HG03521 (cell line): Measurements from ENCODE around the gene CAPN12.

Source experiments
- ATAC-seq: cut with Tn5 transposase; IDR thresholded peaks from one replicate; pipeline ENCODE4 v1.9.1; 2021; ENCODE audit warnings: mild to moderate bottlenecking, moderate library complexity; ENCODE audit not compliant: unreplicated experiment

Gene CAPN12

GRCh38 chr19:38698225-38699026 lies 45.8 kb downstream of the CAPN12 start:
- ATAC-seq = no peak

- no peak for ATAC-seq
These were observed 46.6 kb downstream of the CAPN12 start for GRCh38 chr19:38697641-38698071.

- ATAC-seq = no peak
These were observed 47.1 kb downstream of the CAPN12 start for GRCh38 chr19:38697197-38697596.

GRCh38 chr19:38696729-38697055 lies 47.6 kb downstream of the CAPN12 start:
- ATAC-seq = no peak

- no peak for ATAC-seq
These were observed 48.2 kb downstream of the CAPN12 start for GRCh38 chr19:38695832-38696728.

- no peak for ATAC-seq
These were observed 49.0 kb downstream of the CAPN12 start for GRCh38 chr19:38695317-38695683.

- ATAC-seq = no peak
These were observed 50.7 kb downstream of the CAPN12 start for GRCh38 chr19:38693380-38694223.

GRCh38 chr19:38692458-38693379 lies 51.6 kb downstream of the CAPN12 start:
- no peak for ATAC-seq

- ATAC-seq = no peak
These were observed 52.3 kb downstream of the CAPN12 start for GRCh38 chr19:38691938-38692457.

- no peak for ATAC-seq
These were observed 53.4 kb downstream of the CAPN12 start for GRCh38 chr19:38690832-38691231.

GRCh38 chr19:38690146-38690545 lies 54.1 kb downstream of the CAPN12 start:
- ATAC-seq = no peak

GRCh38 chr19:38687837-38688378 lies 56.4 kb downstream of the CAPN12 start:
- no peak for ATAC-seq

- no peak for ATAC-seq
These were observed 57.8 kb downstream of the CAPN12 start for GRCh38 chr19:38686530-38686888.

- no peak for ATAC-seq
These were observed 58.4 kb downstream of the CAPN12 start for GRCh38 chr19:38685666-38686529.

GRCh38 chr19:38684862-38685665 lies 59.2 kb downstream of the CAPN12 start:
- no peak for ATAC-seq

GRCh38 chr19:38684078-38684861 lies 60.0 kb downstream of the CAPN12 start:
- ATAC-seq = no peak
